CD4-positive, alpha-beta T cell (primary cell): ENCODE data around the gene ZC3H18. TPM values are rescaled to one million over a fixed set of nuclear protein-coding genes. Genes with fewer than 3 reads are reported as not detected.

Experiments
- ATAC-seq: fragments of 200-7000 bp; cut with Tn5 transposase; one replicate; pipeline ENCODE4 v1.10.0; 2022; ENCODE audit warnings: mild to moderate bottlenecking; ENCODE audit not compliant: poor library complexity
- CTCF ChIA-PET: fragments of 350-600 bp; sonication (Branson Sonifier 250); formaldehyde crosslinking; loops from one replicate; lab custom pipeline; 2021; ENCODE audit warnings: antibody characterized with exemption, inconsistent platforms; lab: Charles Lee
- POLR2A ChIA-PET: fragments of 350-600 bp; sonication (Branson Sonifier 250); formaldehyde crosslinking; loops from one replicate; lab custom pipeline; 2021; ENCODE audit warnings: antibody characterized with exemption, inconsistent platforms; lab: Charles Lee
- DNase-seq, 14 experiments: peaks; one replicate each; pipeline ENCODE4 v3.0.0-alpha.2; 2013 to 2020; ENCODE audit warnings: mixed read lengths in 2 of 14
- H3K27ac ChIP-seq, 2 donors: one replicate each; pipeline versions ENCODE4 v1.5.1 to v1.7.0; 2013; ENCODE audit warnings: low read length in 2 of 2, low read depth in 1 of 2, mild to moderate bottlenecking in 1 of 2
- H3K27me3 ChIP-seq, 2 experiments: 1 replicate in 1 of 2; 2 replicates in 1 of 2; pipeline versions ENCODE4 v1.6.1 to v1.7.0; 2013; ENCODE audit warnings: low read length in 2 of 2, control low read depth in 1 of 2, mild to moderate bottlenecking in 1 of 2, moderate library complexity in 1 of 2; ENCODE audit not compliant: insufficient read depth in 2 of 2, control insufficient read depth in 1 of 2
- H3K36me3 ChIP-seq: one replicate; pipeline ENCODE4 v1.6.1; 2013; ENCODE audit warnings: low read length, control low read depth; ENCODE audit not compliant: insufficient read depth
- H3K4me1 ChIP-seq: one replicate; pipeline ENCODE4 v1.6.1; 2013; ENCODE audit warnings: low read length, control low read depth; ENCODE audit not compliant: insufficient read depth
- H3K4me3 ChIP-seq: one replicate; pipeline ENCODE4 v1.5.1; 2013; ENCODE audit warnings: mild to moderate bottlenecking, low read length, moderate library complexity
- H3K9me3 ChIP-seq, 2 experiments: 1 replicate in 1 of 2; 2 replicates in 1 of 2; pipeline versions ENCODE4 v1.6.1 to v1.7.0; 2013; ENCODE audit warnings: low read length in 2 of 2, mild to moderate bottlenecking in 2 of 2, control low read depth in 1 of 2, moderate library complexity in 1 of 2; ENCODE audit not compliant: control insufficient read depth in 1 of 2, insufficient read depth in 1 of 2
- H3K27ac Mint-ChIP-seq: one replicate; pipeline ENCODE4 v1.8.0; 2020; ENCODE audit warnings: mixed read lengths
- H3K27me3 Mint-ChIP-seq: one replicate; pipeline ENCODE4 v1.8.0; 2021; ENCODE audit warnings: mixed read lengths
- H3K36me3 Mint-ChIP-seq: one replicate; pipeline ENCODE4 v1.8.0; 2021; ENCODE audit warnings: low read depth, mixed read lengths
- H3K4me1 Mint-ChIP-seq: one replicate; pipeline ENCODE4 v1.8.0; 2021; ENCODE audit warnings: low read depth, mixed read lengths
- H3K4me3 Mint-ChIP-seq: one replicate; pipeline ENCODE4 v1.8.0; 2020; ENCODE audit warnings: mild to moderate bottlenecking, mixed read lengths
- H3K9me3 Mint-ChIP-seq: one replicate; pipeline ENCODE4 v1.8.0; 2020; ENCODE audit warnings: mixed read lengths
- intact Hi-C, 2 experiments: fragments of 100-400 bp; cut with DNase I in 1 of 2; cut with micrococcal nuclease in 1 of 2; formaldehyde crosslinking; loops; one replicate each; pipeline versions ENCODE4 v1.15.1 to v1.9.0; 2023 to 2025; cut with DNase I, micrococcal nuclease
- total RNA-seq, 174 experiments: library from RNA in 2 of 174; stranded (reverse) in 2 of 174; gene quantifications; one replicate each; pipeline ENCODE4 v1.2.3 and lab custom pipeline; 2021 to 2026
- TF ChIP-seq, protein P1 (sequence below): fragments of 200-600 bp; IDR thresholded peaks from one replicate; pipeline ENCODE4 v1.8.0; 2022; ENCODE audit warnings: antibody characterized with exemption, mild to moderate bottlenecking

The ZC3H18 gene
- total RNA-seq, 2 experiments from 2014 or later, result 92.6 to 93.7 TPM

DNA sequence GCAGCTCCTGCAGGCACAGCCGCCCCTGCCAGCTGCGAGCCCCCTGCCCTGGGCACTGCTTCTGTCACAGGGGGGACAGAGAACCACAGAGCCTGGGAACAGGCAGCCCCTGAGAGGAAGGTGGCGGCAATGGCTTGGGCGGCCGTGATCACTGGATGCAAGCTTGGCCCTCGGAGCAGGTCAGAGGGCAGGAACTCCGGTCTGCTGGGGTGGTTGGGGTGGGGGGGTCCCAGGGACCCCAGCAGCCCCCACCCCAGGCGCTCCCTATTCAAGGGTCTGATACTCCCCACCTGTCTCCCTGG, 82.5 kb downstream of the ZC3H18 start:
- no peaks in the 10 kb centered on the region for H3K27me3 ChIP-seq
- H3K36me3 ChIP-seq, result peaks cover 26% of the 10 kb centered on the region
- ChIA-PET CTCF (no interaction called here), POLR2A (interaction anchor here (1.5 kb wide), 1 partner anchor 11 kb away, joined by 4 read pairs; no protein-coding TSS in a partner anchor)
- peaks cover 44% of the 10 kb centered on the region for H3K4me1 ChIP-seq
- intact Hi-C loops, result loop anchor here (5.0 kb wide), 1 partner anchor 35 kb away; the partner anchor contains the start of gene SNAI3 (in 2 of the 2)
- Mint-ChIP-seq H3K27ac (no peak overlapping the region), H3K9me3 (no peaks in the 10 kb centered on the region), H3K4me1 (peaks cover 14% of the 10 kb centered on the region), H3K36me3 (peaks cover 19% of the 10 kb centered on the region), H3K27me3 (no peaks in the 10 kb centered on the region), H3K4me3 (peak overlapping the region; percentile 30)
- TF ChIP-seq, protein P1, sequence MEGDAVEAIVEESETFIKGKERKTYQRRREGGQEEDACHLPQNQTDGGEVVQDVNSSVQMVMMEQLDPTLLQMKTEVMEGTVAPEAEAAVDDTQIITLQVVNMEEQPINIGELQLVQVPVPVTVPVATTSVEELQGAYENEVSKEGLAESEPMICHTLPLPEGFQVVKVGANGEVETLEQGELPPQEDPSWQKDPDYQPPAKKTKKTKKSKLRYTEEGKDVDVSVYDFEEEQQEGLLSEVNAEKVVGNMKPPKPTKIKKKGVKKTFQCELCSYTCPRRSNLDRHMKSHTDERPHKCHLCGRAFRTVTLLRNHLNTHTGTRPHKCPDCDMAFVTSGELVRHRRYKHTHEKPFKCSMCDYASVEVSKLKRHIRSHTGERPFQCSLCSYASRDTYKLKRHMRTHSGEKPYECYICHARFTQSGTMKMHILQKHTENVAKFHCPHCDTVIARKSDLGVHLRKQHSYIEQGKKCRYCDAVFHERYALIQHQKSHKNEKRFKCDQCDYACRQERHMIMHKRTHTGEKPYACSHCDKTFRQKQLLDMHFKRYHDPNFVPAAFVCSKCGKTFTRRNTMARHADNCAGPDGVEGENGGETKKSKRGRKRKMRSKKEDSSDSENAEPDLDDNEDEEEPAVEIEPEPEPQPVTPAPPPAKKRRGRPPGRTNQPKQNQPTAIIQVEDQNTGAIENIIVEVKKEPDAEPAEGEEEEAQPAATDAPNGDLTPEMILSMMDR, result no peak
- no peak overlapping the region for H3K4me3 ChIP-seq
- no peaks in the 10 kb centered on the region for H3K9me3 ChIP-seq
- no peak for ATAC-seq
- H3K27ac ChIP-seq, result peak overlapping the region in 1 of 2 donors; percentile 81
- DNase-seq, result peak in 1 of 14 experiments; percentile 21

DNA sequence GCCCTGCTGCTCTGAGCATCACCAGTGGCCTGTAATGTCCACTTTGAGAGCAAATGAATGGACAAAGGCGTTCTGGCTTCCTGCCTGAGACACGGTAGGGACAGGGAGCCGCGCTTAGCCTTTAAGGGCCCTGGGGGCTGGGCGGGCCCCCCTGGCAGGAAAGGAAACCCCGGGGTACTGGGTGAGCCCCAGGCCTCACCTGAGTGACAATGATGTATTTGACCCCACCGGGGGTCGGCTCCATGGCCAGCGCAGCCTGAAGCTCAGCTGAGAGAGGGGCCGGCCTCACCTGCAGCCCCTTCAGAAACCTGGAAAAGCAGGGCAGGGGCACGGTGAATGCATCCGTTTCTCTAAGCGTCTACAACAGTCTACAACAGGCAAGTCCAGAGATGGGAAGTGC, 82.9 kb downstream of the ZC3H18 start:
- Mint-ChIP-seq H3K36me3 (peaks cover 19% of the 10 kb centered on the region), H3K4me3 (peak overlapping the region; percentile 30), H3K27ac (peak overlapping the region; percentile 65), H3K27me3 (no peaks in the 10 kb centered on the region), H3K9me3 (no peaks in the 10 kb centered on the region), H3K4me1 (peaks cover 14% of the 10 kb centered on the region)
- POLR2A ChIA-PET, result interaction anchor here (1.0 to 1.5 kb wide), 2 partner anchors 10 to 11 kb away, joined by 4 read pairs; partner anchors contain the start of gene MVD
- no peak for DNase-seq
- CTCF ChIA-PET, result no interaction called here
- TF ChIP-seq, protein P1, result no peak
- Histone ChIP-seq H3K9me3 (no peaks in the 10 kb centered on the region), H3K36me3 (peaks cover 26% of the 10 kb centered on the region), H3K4me3 (no peak overlapping the region), H3K27ac (no peak overlapping the region), H3K4me1 (peaks cover 40% of the 10 kb centered on the region), H3K27me3 (no peaks in the 10 kb centered on the region)
- no peak for ATAC-seq
- intact Hi-C loops, result loop anchor here (5.0 kb wide), 1 partner anchor 34 kb away; the partner anchor contains the start of gene SNAI3 (in 2 of the 2)

DNA sequence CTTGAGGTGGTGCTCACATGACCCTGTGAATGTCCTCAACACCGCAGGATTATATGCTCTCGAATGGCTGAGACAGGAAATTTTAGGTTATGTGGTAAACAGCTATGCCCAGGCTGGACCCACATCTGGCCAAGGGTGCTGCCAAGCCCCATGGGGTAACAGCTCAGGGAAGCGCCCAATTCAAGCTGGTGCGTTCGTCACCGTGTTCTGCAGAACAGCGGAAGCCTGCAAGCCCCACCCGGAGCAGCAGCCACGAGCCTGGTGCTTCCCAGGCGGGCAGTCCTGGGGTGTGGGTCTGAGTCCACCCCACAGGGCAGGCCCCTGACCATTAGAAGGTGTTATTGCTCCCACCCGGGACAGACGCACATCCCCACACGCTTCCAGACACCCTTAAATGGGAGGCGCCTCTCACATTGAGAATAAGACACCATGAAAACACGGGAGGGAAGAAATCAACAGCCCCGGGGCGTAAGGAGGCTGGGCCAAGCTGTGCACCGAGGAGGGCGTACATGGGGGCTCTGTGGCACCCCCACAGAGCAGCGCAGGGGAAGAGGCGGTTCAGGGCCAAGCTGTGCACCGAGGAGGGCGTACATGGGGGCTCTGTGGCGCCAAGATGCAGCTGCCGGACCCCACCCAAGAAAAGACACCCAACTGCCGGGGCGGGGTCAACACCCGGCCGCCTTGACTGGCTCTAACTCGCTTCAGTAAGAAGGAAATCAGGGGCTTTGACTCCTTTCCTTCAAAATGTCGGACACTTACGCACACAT, 83.6 kb downstream of the ZC3H18 start:
- H3K9me3 Mint-ChIP-seq, result no peaks in the 10 kb centered on the region
- ATAC-seq (no peak), DNase-seq (peak in 2 of 14 experiments; percentile 25 to 48)
- peaks cover 14% of the 10 kb centered on the region for H3K4me1 Mint-ChIP-seq
- no peaks in the 10 kb centered on the region for H3K9me3 ChIP-seq
- peaks cover 19% of the 10 kb centered on the region for H3K36me3 Mint-ChIP-seq
- no peaks in the 10 kb centered on the region for H3K27me3 Mint-ChIP-seq
- H3K27ac ChIP-seq, result no peak overlapping the region
- H3K27ac Mint-ChIP-seq, result peak overlapping the region; percentile 65
- no peak overlapping the region for H3K4me3 ChIP-seq
- intact Hi-C loops, result loop anchor here (5.0 kb wide), 1 partner anchor 34 kb away; the partner anchor contains the start of gene SNAI3 (in 2 of the 2)
- peak overlapping the region; percentile 20 for H3K4me3 Mint-ChIP-seq
- no peaks in the 10 kb centered on the region for H3K27me3 ChIP-seq
- TF ChIP-seq, protein P1, result no peak
- ChIA-PET POLR2A (interaction anchor here (1.0 to 1.5 kb wide), 2 partner anchors 9 to 10 kb away, joined by 4 read pairs; partner anchors contain the start of gene MVD), CTCF (no interaction called here)
- H3K36me3 ChIP-seq, result peaks cover 23% of the 10 kb centered on the region
- peaks cover 34% of the 10 kb centered on the region for H3K4me1 ChIP-seq
